GM18511 (cell line): ENCODE measurements around the gene POLD4.

Experiments
- ATAC-seq: cut with Tn5 transposase; IDR thresholded peaks from one replicate; pipeline ENCODE4 v1.9.1; 2021; ENCODE audit warnings: mild to moderate bottlenecking, moderate library complexity; ENCODE audit not compliant: unreplicated experiment

Gene POLD4

GRCh38 chr11:67389477-67389876, 36.1 kb upstream of the POLD4 start:
- no peak for ATAC-seq

GRCh38 chr11:67387518-67387917, 34.2 kb upstream of the POLD4 start:
- ATAC-seq: no peak

GRCh38 chr11:67387069-67387468, 33.7 kb upstream of the POLD4 start:
- no peak for ATAC-seq

GRCh38 chr11:67384851-67385366, 31.6 kb upstream of the POLD4 start:
- ATAC-seq: no peak

- ATAC-seq: peak; percentile 57
Observed at GRCh38 chr11:67382276-67383136, 29.2 kb upstream of the POLD4 start.

- no peak for ATAC-seq
Observed at GRCh38 chr11:67381244-67381972, 28.1 kb upstream of the POLD4 start.

- no peak for ATAC-seq
Observed at GRCh38 chr11:67379061-67380058, 26.0 kb upstream of the POLD4 start.

- ATAC-seq: no peak
Observed at GRCh38 chr11:67378544-67378943, 25.2 kb upstream of the POLD4 start.

- ATAC-seq: no peak
Observed at GRCh38 chr11:67376873-67377808, 23.8 kb upstream of the POLD4 start.

GRCh38 chr11:67376063-67376820, 22.9 kb upstream of the POLD4 start:
- no peak for ATAC-seq

GRCh38 chr11:67375320-67376055, 22.1 kb upstream of the POLD4 start:
- ATAC-seq: no peak

- no peak for ATAC-seq
Observed at GRCh38 chr11:67374571-67375281, 21.4 kb upstream of the POLD4 start.

- ATAC-seq: peak; percentile 49
Observed at GRCh38 chr11:67373648-67374570, 20.6 kb upstream of the POLD4 start.

- peak; percentile 29 for ATAC-seq
Observed at GRCh38 chr11:67372993-67373647, 19.8 kb upstream of the POLD4 start, which contains the start of gene CLCF1. Gene CLCF1 (minus strand): TSS chr11:67373598. CDS start chr11:67373539, 59 bp downstream.

GRCh38 chr11:67372321-67372992, 19.1 kb upstream of the POLD4 start:
- ATAC-seq: peak; percentile 26
